ENCODE data around the gene SPTBN1. TPM values are rescaled to one million over a fixed set of nuclear protein-coding genes. Genes with fewer than 3 reads are reported as not detected.

The SPTBN1 gene
- total and polyA plus RNA-seq, 9 of the 15 experiments (the other 6 are each of a cell fraction or from before 2014, with no cell fraction given) = 8.9 to 66.8 (median 31.4) TPM

- BruUV-seq (replicated peaks) = no TSS peak
Measured at GRCh38 chr2:54454548-54455130, 1.5 kb upstream of the SPTBN1 start.

More at GRCh38 chr2:54454548-54455130, 1.5 kb upstream of the SPTBN1 start:
- ATAC-seq = no peak
- CTCF ChIA-PET (ENCODE audit: low intra/inter-chr PET ratio) = no interaction called here
- no peak for DNase-seq (ENCODE audit: extremely low read depth in 1 of 4, low spot score in 3 of 4)
- Histone ChIP-seq H3K9me3 (replicated peaks; ENCODE audit: control insufficient read depth, insufficient read depth, low read depth, low read length) (no peaks in the 10 kb centered on the region), H3K79me2 (ENCODE audit: control insufficient read depth, insufficient read depth, low read length) (no peaks in the 10 kb centered on the region), H4K20me1 (replicated peaks; ENCODE audit: control insufficient read depth, insufficient read depth, low read length) (no peaks in the 10 kb centered on the region), H3K9ac (ENCODE audit: insufficient read depth in 1 of 2, low read depth in 2 of 2, low read length in 2 of 2) (no peak overlapping the region), H3K4me1 (replicated peaks in 1 of 2; ENCODE audit: control insufficient read depth in 2 of 2, insufficient read depth in 2 of 2, low read length in 2 of 2) (peaks cover 0 to 21% of the 10 kb centered on the region in 2 experiments; a peak in 2 of 5 replicates), H3K27ac (ENCODE audit: extremely low read depth, low read depth, low read length) (no peak overlapping the region), H3K36me3 (ENCODE audit: control insufficient read depth, insufficient read depth, low read length) (no peaks in the 10 kb centered on the region), H2AFZ (ENCODE audit: low read depth, low read length) (no peak overlapping the region), H3K27me3 (ENCODE audit: control insufficient read depth in 2 of 2, insufficient read depth in 2 of 2, low read length in 2 of 2) (peaks cover 24 to 26% of the 10 kb centered on the region in 2 experiments; a peak in 4 of 5 replicates), H3K4me3 (no peak overlapping the region), H3K9me1 (ENCODE audit: control insufficient read depth, insufficient read depth, low read length) (no peaks in the 10 kb centered on the region), H3K4me2 (ENCODE audit: insufficient read depth, low read length) (no peak overlapping the region)
- FAIRE-seq = no peak
- POLR2A ChIA-PET = no interaction called here
- intact Hi-C loops (cut with micrococcal nuclease) = no loop called here
- TF ChIP-seq SNRNP70 (optimal IDR thresholded peaks at IDR 0.05; ENCODE audit: low read depth, low read length) (no peak), MBD1 (CRISPR knock-in tag; IDR thresholded peaks at IDR 0.05) (no peak), KDM2B (CRISPR knock-in tag; IDR thresholded peaks at IDR 0.05) (no peak), ZBTB26 (CRISPR knock-in tag; IDR thresholded peaks at IDR 0.05) (no peak), HDAC2 (IDR thresholded peaks at IDR 0.05) (no peak), YY1 (IDR thresholded peaks at IDR 0.05; ENCODE audit: borderline replicate concordance in 1 of 3, control insufficient read depth in 1 of 3, extremely low read depth in 1 of 3, insufficient read depth in 3 of 3, insufficient read length in 1 of 3, insufficient replicate concordance in 2 of 3, low read depth in 1 of 3, low read length in 2 of 3) (no peak), NFRKB (IDR thresholded peaks at IDR 0.05; ENCODE audit: low read depth) (no peak), CBX5 (IDR thresholded peaks at IDR 0.05; ENCODE audit: borderline replicate concordance, low read depth) (no peak), ATF7 (IDR thresholded peaks at IDR 0.05) (no peak), HNRNPL (IDR thresholded peaks at IDR 0.05; ENCODE audit: low read depth, low read length) (no peak)
- in situ Hi-C loops (cut with MboI) = no loop called here
- 17% methylated on average over 4 of the region's 4 CpGs for WGBS (ENCODE audit: insufficient coverage, low coverage, missing lambda C conversion rate)

Data from K562 (cell line).